ENCODE measurements around the gene GRK5.
A peak's percentile ranks its signal among the peaks of the same experiment; 100 is the strongest.
"Not testable (repeated sequence)": the region's sequence is repeated elsewhere in the genome, so short reads cannot be mapped to it uniquely, and the experiment has no call there.

The GRK5 gene

GRCh38 chr10:119431034-119431772 lies 223.8 kb downstream of the GRK5 start:
- no peak for DNase-seq (ENCODE audit: low read depth in 3 of 3, low spot score in 1 of 3)

- no peak for DNase-seq (ENCODE audit: low read depth in 3 of 3, low spot score in 1 of 3)
Observed at GRCh38 chr10:119431773-119432135, 224.4 kb downstream of the GRK5 start.

- not testable (repeated sequence) for DNase-seq (ENCODE audit: low read depth in 3 of 3, low spot score in 1 of 3)
Observed at GRCh38 chr10:119434942-119435341, 227.6 kb downstream of the GRK5 start.

- DNase-seq (ENCODE audit: low read depth in 3 of 3, low spot score in 1 of 3): no peak
Observed at GRCh38 chr10:119438717-119439116, 231.3 kb downstream of the GRK5 start.

GRCh38 chr10:119439922-119440321 lies 232.6 kb downstream of the GRK5 start:
- DNase-seq (ENCODE audit: low read depth in 3 of 3, low spot score in 1 of 3): no peak

- DNase-seq (ENCODE audit: low read depth in 3 of 3, low spot score in 1 of 3): no peak
Observed at GRCh38 chr10:119441151-119441821, 233.9 kb downstream of the GRK5 start.

- no peak for DNase-seq (ENCODE audit: low read depth in 3 of 3, low spot score in 1 of 3)
Observed at GRCh38 chr10:119441921-119442757, 234.8 kb downstream of the GRK5 start.

GRCh38 chr10:119442758-119443060 lies 235.3 kb downstream of the GRK5 start:
- DNase-seq (ENCODE audit: low read depth in 3 of 3, low spot score in 1 of 3): no peak

- DNase-seq (ENCODE audit: low read depth in 3 of 3, low spot score in 1 of 3): no peak
Observed at GRCh38 chr10:119443441-119443840, 236.1 kb downstream of the GRK5 start.

GRCh38 chr10:119443970-119444660 lies 236.7 kb downstream of the GRK5 start:
- DNase-seq (ENCODE audit: low read depth in 3 of 3, low spot score in 1 of 3): no peak

- no peak for DNase-seq (ENCODE audit: low read depth in 3 of 3, low spot score in 1 of 3)
Observed at GRCh38 chr10:119444866-119445265, 237.5 kb downstream of the GRK5 start.

GRCh38 chr10:119445311-119445934 lies 238.1 kb downstream of the GRK5 start:
- DNase-seq (ENCODE audit: low read depth in 3 of 3, low spot score in 1 of 3): peak; percentile 57 to 78 (median 73)

GRCh38 chr10:119445935-119446317 lies 238.6 kb downstream of the GRK5 start:
- DNase-seq (ENCODE audit: low read depth in 3 of 3, low spot score in 1 of 3): no peak

- DNase-seq (ENCODE audit: low read depth in 3 of 3, low spot score in 1 of 3): no peak
Observed at GRCh38 chr10:119446441-119447277, 239.3 kb downstream of the GRK5 start.

- DNase-seq (ENCODE audit: low read depth in 3 of 3, low spot score in 1 of 3): no peak
Observed at GRCh38 chr10:119447421-119447820, 240.1 kb downstream of the GRK5 start.

- no peak for DNase-seq (ENCODE audit: low read depth in 3 of 3, low spot score in 1 of 3)
Observed at GRCh38 chr10:119447823-119448546, 240.6 kb downstream of the GRK5 start.

GRCh38 chr10:119448628-119449584 lies 241.5 kb downstream of the GRK5 start:
- DNase-seq (ENCODE audit: low read depth in 3 of 3, low spot score in 1 of 3): no peak

GRCh38 chr10:119449760-119450461 lies 242.5 kb downstream of the GRK5 start:
- no peak for DNase-seq (ENCODE audit: low read depth in 3 of 3, low spot score in 1 of 3)

Data from stimulated activated CD4-positive, alpha-beta T cell treated with anti-CD3 and anti-CD28 coated beads, TNF-alpha, amount 100 ng/mL, for 1 hour (primary cell).